Stromal cell of bone marrow (primary cell): ENCODE results near the gene HSD3B1.
"Not testable (repeated sequence)": the region's sequence is repeated elsewhere in the genome, so short reads cannot be mapped to it uniquely, and the experiment has no call there.

Experiments used
- DNase-seq: peaks from one replicate; pipeline ENCODE4 v3.0.0-alpha.2; 2012; ENCODE audit warnings: low read depth

The HSD3B1 gene

DNA sequence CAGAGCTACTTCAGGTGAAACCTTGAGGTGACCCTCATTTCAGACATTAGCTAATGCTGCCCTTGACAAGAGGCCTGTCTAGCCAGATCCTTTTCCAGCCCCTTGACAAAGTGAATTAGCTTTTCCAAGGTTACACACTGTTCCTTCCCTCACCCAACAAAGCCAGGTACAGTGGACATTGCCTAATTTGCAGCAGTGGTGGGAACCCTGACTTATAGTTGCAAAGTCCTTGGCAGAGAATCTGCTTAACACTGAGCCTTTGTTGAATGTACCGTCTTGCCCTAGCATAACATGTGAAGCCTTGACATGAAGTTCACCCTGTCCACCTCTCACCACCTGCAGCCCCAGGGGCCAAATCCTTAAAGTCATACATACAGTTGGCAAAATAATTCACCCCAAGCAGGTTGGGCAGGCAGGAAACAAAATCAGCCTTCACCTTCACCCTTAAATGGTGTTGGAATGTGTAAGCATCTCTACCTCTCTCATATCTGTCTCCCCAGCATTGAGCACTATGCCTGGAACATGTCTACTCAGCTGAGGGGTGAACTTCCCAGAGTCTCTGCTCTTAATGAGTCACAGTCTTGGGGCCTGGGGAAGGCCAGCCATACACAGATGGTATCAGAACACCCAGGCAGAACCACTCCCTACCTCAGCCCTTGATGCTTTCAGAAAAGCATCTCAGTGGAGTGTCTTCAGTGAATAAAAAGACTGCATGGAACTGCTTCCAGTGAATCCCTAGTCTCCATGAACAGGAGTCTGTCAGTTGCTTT is 46.5 kb downstream of the HSD3B1 start:
- peak; percentile 6 for DNase-seq

- DNase-seq = peak; percentile 65
These were observed 47.2 kb downstream of the HSD3B1 start for GRCh38 chr1:119554183-119554582.

GRCh38 chr1:119556423-119556822 is 49.4 kb downstream of the HSD3B1 start:
- DNase-seq = no peak

- not testable (repeated sequence) for DNase-seq
These were observed 53.4 kb downstream of the HSD3B1 start for GRCh38 chr1:119560402-119560801.

- DNase-seq = no peak
These were observed 57.5 kb downstream of the HSD3B1 start for GRCh38 chr1:119564548-119564947.
